Spleen (tissue), 7 donors: ENCODE data around the gene FRAS1.

Experiments
- POLR2AphosphoS5 ChIP-seq, 3 donors: sonication (generic); formaldehyde crosslinking; IDR thresholded peaks; one replicate each; pipeline ENCODE4 v1.5.1; 2017; ENCODE audit warnings: antibody characterized with exemption in 3 of 3
- TF ChIP-seq, protein P1 (sequence below), 11 experiments: fragments of 200-600 bp in 7 of 11; fragments of 450-650 bp in 4 of 11; sonication (generic) in 4 of 11; IDR thresholded peaks in 8 of 11; conservative IDR thresholded peaks in 3 of 11; 1 replicate in 7 of 11; 2 replicates in 4 of 11; pipeline versions ENCODE4 v1.4.0 to v1.8.0; 2016 to 2021; ENCODE audit warnings: antibody characterized with exemption in 11 of 11, inconsistent platforms in 4 of 11, mild to moderate bottlenecking in 1 of 11
- donor health status: DM: no; HTN: no; CAD: no; lungs with moderate emphysema.
- donor health status: DM: no; HTN: no; CAD: no.
- donor health status: DM: no; HTN: no; CAD: no.

DNA sequence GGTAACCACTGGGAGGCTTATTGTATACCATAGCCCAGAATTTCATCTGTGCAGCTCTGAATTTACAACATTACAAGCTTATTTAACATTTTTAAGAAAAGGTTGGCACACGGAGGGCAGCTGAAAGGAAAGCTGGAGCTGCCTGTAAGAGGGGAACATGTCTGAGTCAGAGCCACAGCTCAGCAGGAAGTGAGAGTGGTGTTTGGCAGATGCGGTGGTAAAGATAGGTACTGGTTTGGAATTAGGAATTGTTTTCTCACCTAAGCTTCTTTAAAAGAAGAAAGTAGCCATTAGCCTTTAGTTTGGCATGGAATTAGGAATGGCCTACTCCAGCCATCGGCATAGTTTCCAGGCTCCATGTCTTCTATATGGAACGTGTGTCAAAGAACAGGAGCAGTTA, 321.9 kb downstream of the FRAS1 start:
- TF ChIP-seq, protein P1, sequence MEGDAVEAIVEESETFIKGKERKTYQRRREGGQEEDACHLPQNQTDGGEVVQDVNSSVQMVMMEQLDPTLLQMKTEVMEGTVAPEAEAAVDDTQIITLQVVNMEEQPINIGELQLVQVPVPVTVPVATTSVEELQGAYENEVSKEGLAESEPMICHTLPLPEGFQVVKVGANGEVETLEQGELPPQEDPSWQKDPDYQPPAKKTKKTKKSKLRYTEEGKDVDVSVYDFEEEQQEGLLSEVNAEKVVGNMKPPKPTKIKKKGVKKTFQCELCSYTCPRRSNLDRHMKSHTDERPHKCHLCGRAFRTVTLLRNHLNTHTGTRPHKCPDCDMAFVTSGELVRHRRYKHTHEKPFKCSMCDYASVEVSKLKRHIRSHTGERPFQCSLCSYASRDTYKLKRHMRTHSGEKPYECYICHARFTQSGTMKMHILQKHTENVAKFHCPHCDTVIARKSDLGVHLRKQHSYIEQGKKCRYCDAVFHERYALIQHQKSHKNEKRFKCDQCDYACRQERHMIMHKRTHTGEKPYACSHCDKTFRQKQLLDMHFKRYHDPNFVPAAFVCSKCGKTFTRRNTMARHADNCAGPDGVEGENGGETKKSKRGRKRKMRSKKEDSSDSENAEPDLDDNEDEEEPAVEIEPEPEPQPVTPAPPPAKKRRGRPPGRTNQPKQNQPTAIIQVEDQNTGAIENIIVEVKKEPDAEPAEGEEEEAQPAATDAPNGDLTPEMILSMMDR (IDR thresholded peaks at IDR 0.05 in 8 of 11, conservative IDR thresholded peaks at IDR 0.05 in 3 of 11) = no peak
- TF ChIP-seq POLR2AphosphoS5 (IDR thresholded peaks at IDR 0.05) = no peak
